GM10248 (cell line): ENCODE data around the gene TINAGL1.

Source experiments
- CTCF ChIA-PET: fragments of 300-600 bp; sonication (Branson Sonifier 250); formaldehyde crosslinking; extraction: SDS; loops from one replicate; lab custom pipeline; 2021; ENCODE audit warnings: antibody characterized with exemption; lab: Yijun Ruan, JAX
- POLR2A ChIA-PET: fragments of 350-650 bp; sonication (Branson Sonifier 250); formaldehyde crosslinking; extraction: SDS; loops from one replicate; lab custom pipeline; 2020; ENCODE audit warnings: antibody characterized with exemption; lab: Yijun Ruan, JAX
- DNase-seq: peaks from one replicate; pipeline ENCODE4 v3.0.0; 2012; ENCODE audit errors: extremely low spot score
- TF ChIP-seq, protein P1 (sequence below): IDR thresholded peaks from 2 replicates; pipeline ENCODE4 v1.5.1; 2012; ENCODE audit warnings: mild to moderate bottlenecking, low read depth; ENCODE audit errors: extremely low read depth, missing control alignments, control extremely low read depth

The TINAGL1 gene

GRCh38 chr1:31615939-31616338 is 39.6 kb downstream of the TINAGL1 start:
- ChIA-PET CTCF (interaction anchor here (3.6 to 4.2 kb wide), 3 partner anchors 13 to 53 kb away, joined by 20 to 52 read pairs (median 28); no protein-coding TSS in a partner anchor), POLR2A (interaction anchor here (0.6 kb wide), 1 partner anchor 10 kb away, joined by 5 read pairs; no protein-coding TSS in a partner anchor)
- no peak for DNase-seq

GRCh38 chr1:31617218-31617915 is 41.1 kb downstream of the TINAGL1 start, which contains the start of gene HCRTR1:
HCRTR1 (plus strand) TSS chr1:31617689; CDS start chr1:31619193, 1,504 bp downstream.
- ChIA-PET POLR2A (no interaction called here), CTCF (interaction anchor here (1.1 to 4.2 kb wide), 18 partner anchors 10 to 79 kb away, joined by 3 to 52 read pairs (median 7); partner anchors contain the start of gene PEF1)
- no peak for DNase-seq
- TF ChIP-seq, protein P1, sequence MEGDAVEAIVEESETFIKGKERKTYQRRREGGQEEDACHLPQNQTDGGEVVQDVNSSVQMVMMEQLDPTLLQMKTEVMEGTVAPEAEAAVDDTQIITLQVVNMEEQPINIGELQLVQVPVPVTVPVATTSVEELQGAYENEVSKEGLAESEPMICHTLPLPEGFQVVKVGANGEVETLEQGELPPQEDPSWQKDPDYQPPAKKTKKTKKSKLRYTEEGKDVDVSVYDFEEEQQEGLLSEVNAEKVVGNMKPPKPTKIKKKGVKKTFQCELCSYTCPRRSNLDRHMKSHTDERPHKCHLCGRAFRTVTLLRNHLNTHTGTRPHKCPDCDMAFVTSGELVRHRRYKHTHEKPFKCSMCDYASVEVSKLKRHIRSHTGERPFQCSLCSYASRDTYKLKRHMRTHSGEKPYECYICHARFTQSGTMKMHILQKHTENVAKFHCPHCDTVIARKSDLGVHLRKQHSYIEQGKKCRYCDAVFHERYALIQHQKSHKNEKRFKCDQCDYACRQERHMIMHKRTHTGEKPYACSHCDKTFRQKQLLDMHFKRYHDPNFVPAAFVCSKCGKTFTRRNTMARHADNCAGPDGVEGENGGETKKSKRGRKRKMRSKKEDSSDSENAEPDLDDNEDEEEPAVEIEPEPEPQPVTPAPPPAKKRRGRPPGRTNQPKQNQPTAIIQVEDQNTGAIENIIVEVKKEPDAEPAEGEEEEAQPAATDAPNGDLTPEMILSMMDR = no peak

More at GRCh38 chr1:31615939-31616338, 39.6 kb downstream of the TINAGL1 start:
- TF ChIP-seq, protein P1 = no peak

- ChIA-PET POLR2A (no interaction called here), CTCF (interaction anchor here (0.6 to 4.2 kb wide), 27 partner anchors 10 to 223 kb away, joined by 3 to 52 read pairs (median 4); partner anchors contain the start of gene PEF1)
- TF ChIP-seq, protein P1 = peak; percentile 77
- peak; percentile 82 for DNase-seq
These were observed 41.8 kb downstream of the TINAGL1 start for GRCh38 chr1:31617916-31618746.

GRCh38 chr1:31618916-31619846 is 42.9 kb downstream of the TINAGL1 start:
- POLR2A ChIA-PET = no interaction called here

DNA sequence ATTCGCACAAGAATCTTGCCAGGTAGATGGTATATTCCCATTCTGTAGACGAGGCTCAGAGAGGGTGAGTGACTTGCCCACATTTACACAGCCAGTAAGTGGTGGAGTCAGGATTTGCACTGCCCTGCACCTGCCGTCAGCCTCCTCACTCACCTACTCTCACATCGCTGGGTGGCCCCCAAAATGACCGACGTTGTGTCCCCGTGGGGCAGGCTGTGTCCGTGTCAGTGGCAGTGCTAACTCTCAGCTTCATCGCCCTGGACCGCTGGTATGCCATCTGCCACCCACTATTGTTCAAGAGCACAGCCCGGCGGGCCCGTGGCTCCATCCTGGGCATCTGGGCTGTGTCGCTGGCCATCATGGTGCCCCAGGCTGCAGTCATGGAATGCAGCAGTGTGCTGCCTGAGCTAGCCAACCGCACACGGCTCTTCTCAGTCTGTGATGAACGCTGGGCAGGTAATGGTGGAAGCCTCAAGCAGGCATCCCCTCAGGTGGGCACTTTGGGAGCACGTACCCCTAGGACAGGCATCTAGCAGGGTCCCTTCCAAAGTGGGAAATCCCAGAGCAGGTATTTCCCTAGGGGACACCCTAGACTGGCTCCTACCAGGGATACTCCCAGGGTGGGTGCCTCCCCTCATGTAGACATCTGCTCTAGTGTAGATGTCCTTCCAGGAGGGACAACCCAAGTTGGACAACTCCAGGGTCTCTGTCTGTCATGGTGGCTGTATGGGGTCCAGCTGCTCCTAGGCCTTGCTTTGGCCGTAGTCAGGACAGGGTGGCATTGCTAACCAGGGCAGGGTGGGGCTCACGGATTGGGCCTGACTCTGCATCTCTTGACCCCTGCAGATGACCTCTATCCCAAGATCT is 44.5 kb downstream of the TINAGL1 start:
- TF ChIP-seq, protein P1 = no peak
- no peak for DNase-seq
- CTCF ChIA-PET = interaction anchor here (1.0 to 1.2 kb wide), 4 partner anchors 9 to 16 kb away, joined by 3 to 4 read pairs (median 3); no protein-coding TSS in a partner anchor
- POLR2A ChIA-PET = no interaction called here

More at GRCh38 chr1:31618916-31619846, 42.9 kb downstream of the TINAGL1 start:
- DNase-seq = no peak
- CTCF ChIA-PET = interaction anchor here (0.9 to 4.2 kb wide), 25 partner anchors 10 to 224 kb away, joined by 3 to 52 read pairs (median 4); partner anchors contain the start of gene PEF1
- TF ChIP-seq, protein P1 = no peak
